ENCODE measurements around the gene PTPRK. TPM values are rescaled to one million over a fixed set of nuclear protein-coding genes. Genes with fewer than 3 reads are reported as not detected.

PTPRK gene
- total RNA-seq, 1 experiment from 2014 or later: 265 TPM

DNA sequence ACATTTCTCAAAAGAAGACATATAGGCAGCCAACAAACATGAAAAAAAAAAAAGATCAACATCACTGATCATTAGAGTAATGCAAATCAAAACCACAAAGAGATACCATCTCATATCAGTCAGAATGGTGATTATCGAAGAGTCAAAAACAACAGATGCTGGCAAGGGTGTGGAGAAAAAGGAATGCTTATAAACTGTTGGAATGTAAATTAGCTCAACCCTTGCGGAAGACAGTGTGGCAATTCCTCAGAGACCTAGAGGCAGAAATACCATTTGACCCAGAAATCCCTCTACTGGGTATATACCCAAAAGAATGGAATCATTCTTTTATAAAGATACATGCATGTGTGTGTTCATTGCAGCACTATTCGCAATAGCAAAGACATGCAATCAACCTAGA, 315.8 kb downstream of the PTPRK start:
- H3K36me3 Mint-ChIP-seq (ENCODE audit: insufficient read depth, unreplicated experiment): peaks cover 22% of the 10 kb centered on the region
- H3K27me3 Mint-ChIP-seq (ENCODE audit: unreplicated experiment): no peaks in the 10 kb centered on the region
- BruUV-seq (replicated peaks): no TSS peak
- H3K27ac Mint-ChIP-seq (ENCODE audit: unreplicated experiment): no peak overlapping the region
- TF ChIP-seq, protein P1, sequence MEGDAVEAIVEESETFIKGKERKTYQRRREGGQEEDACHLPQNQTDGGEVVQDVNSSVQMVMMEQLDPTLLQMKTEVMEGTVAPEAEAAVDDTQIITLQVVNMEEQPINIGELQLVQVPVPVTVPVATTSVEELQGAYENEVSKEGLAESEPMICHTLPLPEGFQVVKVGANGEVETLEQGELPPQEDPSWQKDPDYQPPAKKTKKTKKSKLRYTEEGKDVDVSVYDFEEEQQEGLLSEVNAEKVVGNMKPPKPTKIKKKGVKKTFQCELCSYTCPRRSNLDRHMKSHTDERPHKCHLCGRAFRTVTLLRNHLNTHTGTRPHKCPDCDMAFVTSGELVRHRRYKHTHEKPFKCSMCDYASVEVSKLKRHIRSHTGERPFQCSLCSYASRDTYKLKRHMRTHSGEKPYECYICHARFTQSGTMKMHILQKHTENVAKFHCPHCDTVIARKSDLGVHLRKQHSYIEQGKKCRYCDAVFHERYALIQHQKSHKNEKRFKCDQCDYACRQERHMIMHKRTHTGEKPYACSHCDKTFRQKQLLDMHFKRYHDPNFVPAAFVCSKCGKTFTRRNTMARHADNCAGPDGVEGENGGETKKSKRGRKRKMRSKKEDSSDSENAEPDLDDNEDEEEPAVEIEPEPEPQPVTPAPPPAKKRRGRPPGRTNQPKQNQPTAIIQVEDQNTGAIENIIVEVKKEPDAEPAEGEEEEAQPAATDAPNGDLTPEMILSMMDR (IDR thresholded peaks at IDR 0.05; ENCODE audit: unreplicated experiment): no peak
- CTCF ChIA-PET: no interaction called here
- no peak for DNase-seq
- peaks cover 63% of the 10 kb centered on the region for H3K4me1 Mint-ChIP-seq (ENCODE audit: low read depth, unreplicated experiment)
- H3K4me3 Mint-ChIP-seq (ENCODE audit: low read depth, unreplicated experiment): no peak overlapping the region
- intact Hi-C loops (cut with micrococcal nuclease; ENCODE audit: unreplicated experiment): no loop called here
- H3K9me3 Mint-ChIP-seq (ENCODE audit: low read depth, unreplicated experiment): peaks cover 6% of the 10 kb centered on the region

DNA sequence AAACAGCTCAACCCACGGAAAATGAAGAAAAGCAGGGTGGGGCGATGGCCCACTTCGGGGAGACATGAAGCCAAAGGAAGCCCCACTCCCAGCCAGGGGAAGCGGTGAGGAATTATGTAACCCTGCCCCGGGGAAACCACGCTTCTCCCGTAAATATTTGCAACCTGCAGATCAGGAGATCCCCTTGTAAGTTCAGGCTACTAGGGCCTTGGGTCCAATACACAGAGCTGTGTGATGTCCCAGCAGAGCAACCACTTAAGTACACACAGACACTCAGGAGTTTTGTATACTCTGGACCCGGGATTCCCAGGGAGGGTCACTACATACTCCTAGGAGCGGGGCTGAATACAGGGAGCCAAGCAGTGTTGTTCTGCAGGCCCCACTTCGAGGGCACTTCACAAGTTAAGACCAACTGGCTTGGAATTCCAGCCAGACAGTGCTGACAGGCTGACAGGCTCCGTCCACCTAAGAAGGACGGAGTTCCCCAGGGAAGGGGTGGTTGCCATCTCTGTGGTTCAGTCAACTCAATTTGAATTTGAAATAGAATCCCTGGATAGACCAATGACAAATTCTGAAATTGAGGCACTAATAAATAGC, 318.1 kb downstream of the PTPRK start:
- TF ChIP-seq, protein P1 (IDR thresholded peaks at IDR 0.05; ENCODE audit: unreplicated experiment): no peak
- no peak overlapping the region for H3K27ac Mint-ChIP-seq (ENCODE audit: unreplicated experiment)
- peaks cover 17% of the 10 kb centered on the region for H3K36me3 Mint-ChIP-seq (ENCODE audit: insufficient read depth, unreplicated experiment)
- no peaks in the 10 kb centered on the region for H3K27me3 Mint-ChIP-seq (ENCODE audit: unreplicated experiment)
- DNase-seq: no peak
- no TSS peak for BruUV-seq (replicated peaks)
- intact Hi-C loops (cut with micrococcal nuclease; ENCODE audit: unreplicated experiment): no loop called here
- peaks cover 6% of the 10 kb centered on the region for H3K9me3 Mint-ChIP-seq (ENCODE audit: low read depth, unreplicated experiment)
- H3K4me3 Mint-ChIP-seq (ENCODE audit: low read depth, unreplicated experiment): no peak overlapping the region
- peaks cover 55% of the 10 kb centered on the region for H3K4me1 Mint-ChIP-seq (ENCODE audit: low read depth, unreplicated experiment)
- CTCF ChIA-PET: interaction anchor here (0.6 kb wide), 1 partner anchor 10 kb away, joined by 5 read pairs; no protein-coding TSS in a partner anchor

DNA sequence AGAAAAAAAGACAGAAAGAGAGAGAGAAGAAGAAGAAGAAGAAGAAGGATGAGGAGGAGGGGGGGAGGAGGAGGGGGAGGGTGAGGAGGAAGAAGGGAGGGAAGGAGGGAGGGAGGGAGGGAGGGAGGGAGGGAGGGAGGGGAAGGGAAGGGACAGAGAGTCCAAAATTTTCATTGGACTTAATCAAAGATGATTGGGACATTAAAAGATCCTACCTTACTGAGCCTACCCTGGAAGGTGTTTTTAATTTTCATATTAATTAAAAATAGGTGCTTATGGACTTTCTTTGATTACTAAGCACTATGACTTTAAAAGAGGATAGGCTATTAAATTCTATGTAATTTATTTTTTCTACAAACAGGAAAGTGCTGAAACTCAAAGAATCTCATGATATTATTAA, 319.6 kb downstream of the PTPRK start:
- DNase-seq: no peak
- peaks cover 54% of the 10 kb centered on the region for H3K4me1 Mint-ChIP-seq (ENCODE audit: low read depth, unreplicated experiment)
- TF ChIP-seq, protein P1 (IDR thresholded peaks at IDR 0.05; ENCODE audit: unreplicated experiment): no peak
- peaks cover 6% of the 10 kb centered on the region for H3K9me3 Mint-ChIP-seq (ENCODE audit: low read depth, unreplicated experiment)
- intact Hi-C loops (cut with micrococcal nuclease; ENCODE audit: unreplicated experiment): no loop called here
- CTCF ChIA-PET: no interaction called here
- no TSS peak for BruUV-seq (replicated peaks)
- peak overlapping the region; percentile 6 for H3K27ac Mint-ChIP-seq (ENCODE audit: unreplicated experiment)
- H3K27me3 Mint-ChIP-seq (ENCODE audit: unreplicated experiment): no peaks in the 10 kb centered on the region
- H3K36me3 Mint-ChIP-seq (ENCODE audit: insufficient read depth, unreplicated experiment): peaks cover 17% of the 10 kb centered on the region
- H3K4me3 Mint-ChIP-seq (ENCODE audit: low read depth, unreplicated experiment): no peak overlapping the region

DNA sequence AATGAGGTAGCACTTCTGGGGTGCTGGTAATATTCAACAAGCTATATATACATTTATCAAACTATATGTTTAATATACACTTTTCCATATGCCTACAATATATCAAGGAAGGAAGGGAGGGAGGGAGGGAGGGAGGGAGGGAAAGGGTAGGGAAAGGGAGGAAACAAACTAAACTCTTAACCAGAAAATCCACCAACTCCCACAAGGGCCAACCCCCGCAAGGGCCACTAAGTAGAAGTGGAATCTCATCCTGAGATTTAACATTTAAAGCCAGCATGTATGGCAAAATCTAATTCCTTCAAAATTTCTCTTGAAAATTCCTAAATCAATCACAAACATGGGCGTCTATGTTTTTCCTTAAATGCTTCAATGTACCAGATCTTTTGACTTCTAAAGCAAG, 320.9 kb downstream of the PTPRK start:
- peaks cover 51% of the 10 kb centered on the region for H3K4me1 Mint-ChIP-seq (ENCODE audit: low read depth, unreplicated experiment)
- no peak overlapping the region for H3K27ac Mint-ChIP-seq (ENCODE audit: unreplicated experiment)
- H3K36me3 Mint-ChIP-seq (ENCODE audit: insufficient read depth, unreplicated experiment): peaks cover 10% of the 10 kb centered on the region
- BruUV-seq (replicated peaks): no TSS peak
- DNase-seq: no peak
- no peaks in the 10 kb centered on the region for H3K27me3 Mint-ChIP-seq (ENCODE audit: unreplicated experiment)
- TF ChIP-seq, protein P1 (IDR thresholded peaks at IDR 0.05; ENCODE audit: unreplicated experiment): no peak
- H3K4me3 Mint-ChIP-seq (ENCODE audit: low read depth, unreplicated experiment): no peak overlapping the region
- peaks cover 3% of the 10 kb centered on the region for H3K9me3 Mint-ChIP-seq (ENCODE audit: low read depth, unreplicated experiment)
- intact Hi-C loops (cut with micrococcal nuclease; ENCODE audit: unreplicated experiment): no loop called here
- CTCF ChIA-PET: interaction anchor here (0.9 kb wide), 1 partner anchor 216 kb away, joined by 3 read pairs; no protein-coding TSS in a partner anchor
